ENCODE results near the gene OBP2B. TPM values are rescaled to one million over a fixed set of nuclear protein-coding genes. Genes with fewer than 3 reads are reported as not detected.

Gene OBP2B
- total and polyA plus RNA-seq, 2 experiments from 2014 or later, result not detected

- no peaks in the 10 kb centered on the region for H3K36me3 ChIP-seq (ENCODE audit: insufficient read depth)
- no peak overlapping the region for H2AFZ ChIP-seq
- H3K36me3 Mint-ChIP-seq (ENCODE audit: low read depth), result no peaks in the 10 kb centered on the region
- no peak overlapping the region for H3K4me3 Mint-ChIP-seq
- DNase-seq (ENCODE audit: low spot score) (no peak), ATAC-seq (no peak)
- peaks cover 5% of the 10 kb centered on the region; the same call in 1 of the 3 replicates for H3K9me3 Mint-ChIP-seq
- TF ChIP-seq STAT1 (IDR thresholded peaks at IDR 0.05; ENCODE audit: unreplicated experiment) (no peak), JUNB (IDR thresholded peaks at IDR 0.05; ENCODE audit: unreplicated experiment) (no peak), REST (IDR thresholded peaks at IDR 0.05; ENCODE audit: unreplicated experiment) (no peak), NANOG (IDR thresholded peaks at IDR 0.05; ENCODE audit: borderline replicate concordance) (no peak), EZH2phosphoT487 (IDR thresholded peaks at IDR 0.05; ENCODE audit: unreplicated experiment) (no peak), ZNF462 (CRISPR knock-in tag; IDR thresholded peaks at IDR 0.05) (no peak), POLR2AphosphoS5 (IDR thresholded peaks at IDR 0.05; ENCODE audit: low read depth) (no peak)
- TF ChIP-seq, protein P1, sequence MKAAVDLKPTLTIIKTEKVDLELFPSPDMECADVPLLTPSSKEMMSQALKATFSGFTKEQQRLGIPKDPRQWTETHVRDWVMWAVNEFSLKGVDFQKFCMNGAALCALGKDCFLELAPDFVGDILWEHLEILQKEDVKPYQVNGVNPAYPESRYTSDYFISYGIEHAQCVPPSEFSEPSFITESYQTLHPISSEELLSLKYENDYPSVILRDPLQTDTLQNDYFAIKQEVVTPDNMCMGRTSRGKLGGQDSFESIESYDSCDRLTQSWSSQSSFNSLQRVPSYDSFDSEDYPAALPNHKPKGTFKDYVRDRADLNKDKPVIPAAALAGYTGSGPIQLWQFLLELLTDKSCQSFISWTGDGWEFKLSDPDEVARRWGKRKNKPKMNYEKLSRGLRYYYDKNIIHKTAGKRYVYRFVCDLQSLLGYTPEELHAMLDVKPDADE (IDR thresholded peaks at IDR 0.05), result no peak
- TF ChIP-seq, protein P2, sequence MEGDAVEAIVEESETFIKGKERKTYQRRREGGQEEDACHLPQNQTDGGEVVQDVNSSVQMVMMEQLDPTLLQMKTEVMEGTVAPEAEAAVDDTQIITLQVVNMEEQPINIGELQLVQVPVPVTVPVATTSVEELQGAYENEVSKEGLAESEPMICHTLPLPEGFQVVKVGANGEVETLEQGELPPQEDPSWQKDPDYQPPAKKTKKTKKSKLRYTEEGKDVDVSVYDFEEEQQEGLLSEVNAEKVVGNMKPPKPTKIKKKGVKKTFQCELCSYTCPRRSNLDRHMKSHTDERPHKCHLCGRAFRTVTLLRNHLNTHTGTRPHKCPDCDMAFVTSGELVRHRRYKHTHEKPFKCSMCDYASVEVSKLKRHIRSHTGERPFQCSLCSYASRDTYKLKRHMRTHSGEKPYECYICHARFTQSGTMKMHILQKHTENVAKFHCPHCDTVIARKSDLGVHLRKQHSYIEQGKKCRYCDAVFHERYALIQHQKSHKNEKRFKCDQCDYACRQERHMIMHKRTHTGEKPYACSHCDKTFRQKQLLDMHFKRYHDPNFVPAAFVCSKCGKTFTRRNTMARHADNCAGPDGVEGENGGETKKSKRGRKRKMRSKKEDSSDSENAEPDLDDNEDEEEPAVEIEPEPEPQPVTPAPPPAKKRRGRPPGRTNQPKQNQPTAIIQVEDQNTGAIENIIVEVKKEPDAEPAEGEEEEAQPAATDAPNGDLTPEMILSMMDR (conservative IDR thresholded peaks at IDR 0.05; ENCODE audit: low read depth in 2 of 2), result no peak
- no peaks in the 10 kb centered on the region for H4K20me1 ChIP-seq (replicated peaks; ENCODE audit: insufficient read depth)
- H3K27ac ChIP-seq (ENCODE audit: low read depth), result no peak overlapping the region
- H3K9me2 ChIP-seq (ENCODE audit: insufficient read depth), result peaks cover 3% of the 10 kb centered on the region; the same call in 1 of the 2 replicates
- H3K27me3 ChIP-seq (ENCODE audit: insufficient read depth), result peaks cover 4% of the 10 kb centered on the region; the same call in 1 of the 2 replicates
- no peaks in the 10 kb centered on the region for H3K79me2 ChIP-seq (replicated peaks; ENCODE audit: insufficient read depth)
- H3K27me3 Mint-ChIP-seq (ENCODE audit: insufficient read depth, low read depth, poor library complexity), result peaks cover 15% of the 10 kb centered on the region
- no peaks in the 10 kb centered on the region for H3K4me1 ChIP-seq (ENCODE audit: insufficient read depth)
- H3F3A ChIP-seq (replicated peaks; ENCODE audit: low read depth), result no peaks in the 10 kb centered on the region
- peaks cover 2% of the 10 kb centered on the region; the same call in 1 of the 3 replicates for H3K4me1 Mint-ChIP-seq
- H3K4me3 ChIP-seq, result no peak overlapping the region
- H3K27ac Mint-ChIP-seq, result no peak overlapping the region
- no peak overlapping the region for H3K4me2 ChIP-seq
Measured at GRCh38 chr9:133191989-133192388, 17.1 kb downstream of the OBP2B start.

Data from GM23338 (cell line).